GM21423 (cell line): ENCODE results near the gene ADAMTS19.

Source experiments
- ATAC-seq: cut with Tn5 transposase; IDR thresholded peaks from one replicate; pipeline ENCODE4 v1.9.1; 2021; ENCODE audit warnings: mild to moderate bottlenecking, moderate library complexity; ENCODE audit not compliant: unreplicated experiment

Gene ADAMTS19

DNA sequence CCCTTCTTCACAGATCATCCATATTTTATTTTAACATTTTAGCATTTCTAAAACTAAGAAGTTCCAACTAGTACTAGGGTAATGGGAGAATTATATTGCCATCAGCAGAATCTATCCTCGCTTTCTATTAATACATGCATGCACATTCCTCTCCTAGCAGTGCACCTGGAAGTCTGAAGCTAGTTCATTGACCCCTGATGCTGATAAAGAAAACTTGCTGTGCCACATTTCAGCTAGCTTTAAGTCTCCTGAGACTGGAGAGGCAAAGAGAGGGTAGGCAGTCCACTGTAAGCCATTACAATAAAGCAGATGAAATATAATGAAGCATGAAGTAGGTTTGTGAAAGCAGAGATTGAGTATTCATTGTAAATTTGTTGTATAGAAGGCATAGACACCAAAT is 303.6 kb downstream of the ADAMTS19 start:
- ATAC-seq = no peak

DNA sequence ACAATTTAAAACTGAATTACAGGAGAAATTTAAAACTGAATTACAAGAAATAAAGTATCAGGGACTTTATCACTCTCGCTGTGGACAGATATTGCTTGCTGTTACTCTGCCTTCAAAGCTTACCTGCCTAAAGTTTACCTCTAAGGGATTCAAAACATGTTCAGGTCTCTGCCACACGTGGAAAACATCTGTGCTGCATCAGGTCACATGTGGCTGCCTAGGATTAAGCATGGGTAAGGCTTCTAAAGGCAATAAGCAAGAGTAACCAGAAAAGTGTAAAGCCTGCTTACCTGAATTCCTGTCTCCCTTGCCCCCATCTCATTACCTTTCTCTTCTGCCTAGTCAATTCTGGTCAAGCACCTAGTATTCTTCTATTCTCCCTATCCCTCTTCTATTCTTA is 306.7 kb downstream of the ADAMTS19 start:
- ATAC-seq = no peak

DNA sequence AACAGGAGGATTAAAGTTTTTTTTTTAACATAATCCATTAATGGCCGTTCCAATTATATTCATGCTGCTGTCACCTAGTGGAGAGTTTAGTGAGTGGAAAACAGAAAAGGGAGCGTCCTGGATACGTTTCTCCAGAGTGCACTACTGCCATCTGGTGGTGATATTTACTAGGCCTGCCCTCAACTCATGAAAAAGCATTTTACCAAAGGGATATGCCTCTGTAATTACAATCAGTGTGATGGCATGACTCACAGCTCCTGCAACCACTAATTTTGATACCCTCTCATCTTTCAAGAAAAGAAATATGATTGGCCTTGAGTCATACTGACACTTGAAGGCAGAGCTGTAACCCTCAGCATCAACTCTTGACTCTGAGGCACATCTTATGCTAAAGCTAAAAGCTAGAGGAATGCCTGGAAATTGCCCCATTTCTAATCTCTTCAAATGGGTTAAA is 307.9 kb downstream of the ADAMTS19 start:
- ATAC-seq = peak; percentile 96

DNA sequence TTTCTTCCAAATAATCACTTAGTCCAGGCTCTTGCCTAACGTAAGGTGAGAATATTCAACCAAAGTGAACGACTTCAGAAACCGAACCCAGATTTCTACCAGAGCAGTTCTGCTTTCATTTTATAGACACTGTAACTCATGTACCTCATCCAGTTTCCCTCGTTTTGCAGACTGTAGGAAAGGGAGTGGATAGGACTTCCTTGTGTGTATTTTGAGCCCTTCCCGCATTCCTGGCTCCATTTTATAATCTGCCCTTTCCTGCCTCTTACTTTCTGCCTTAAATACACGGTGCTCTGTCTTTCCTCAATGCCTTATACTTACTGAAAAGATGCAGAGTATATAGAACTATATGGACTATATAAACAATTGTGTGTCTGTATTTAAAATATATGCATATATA is 308.6 kb downstream of the ADAMTS19 start:
- no peak for ATAC-seq

DNA sequence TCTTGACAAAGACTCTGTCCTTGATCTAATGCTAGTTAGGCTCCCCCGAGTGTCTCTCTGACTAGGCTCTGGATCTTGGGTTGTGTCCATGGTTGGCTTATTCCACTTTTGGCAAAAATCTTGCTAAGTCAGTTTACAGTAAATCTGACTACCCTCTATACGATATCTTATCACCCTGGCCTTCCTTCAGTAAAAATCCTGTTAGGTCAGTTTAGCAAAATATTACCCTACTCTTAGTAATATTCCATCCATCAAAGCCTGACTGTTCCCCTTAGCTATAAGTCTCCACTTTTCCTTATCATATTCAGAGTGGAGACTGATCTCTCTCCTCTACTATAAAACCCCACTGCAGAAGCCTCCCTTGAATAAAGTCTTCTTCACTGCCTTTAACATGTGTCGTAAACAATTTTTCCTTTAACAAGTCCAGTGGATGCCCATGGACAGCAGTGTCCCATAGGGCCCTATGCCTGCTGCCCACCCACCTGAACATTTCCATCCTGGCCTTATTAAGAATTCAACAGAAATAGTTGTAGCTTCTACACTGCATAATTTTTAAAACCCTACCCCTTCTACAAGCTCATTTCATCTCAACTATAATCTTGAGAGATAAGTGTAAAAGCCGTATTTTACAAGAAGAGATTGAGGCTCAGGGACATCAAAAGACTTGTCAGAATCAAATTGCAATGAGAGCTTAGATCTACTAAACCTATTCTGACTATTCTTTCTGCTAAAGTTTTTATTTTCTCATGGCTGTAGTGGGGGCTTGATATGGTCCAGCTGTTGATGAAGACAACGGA is 310.1 kb downstream of the ADAMTS19 start:
- ATAC-seq = no peak

DNA sequence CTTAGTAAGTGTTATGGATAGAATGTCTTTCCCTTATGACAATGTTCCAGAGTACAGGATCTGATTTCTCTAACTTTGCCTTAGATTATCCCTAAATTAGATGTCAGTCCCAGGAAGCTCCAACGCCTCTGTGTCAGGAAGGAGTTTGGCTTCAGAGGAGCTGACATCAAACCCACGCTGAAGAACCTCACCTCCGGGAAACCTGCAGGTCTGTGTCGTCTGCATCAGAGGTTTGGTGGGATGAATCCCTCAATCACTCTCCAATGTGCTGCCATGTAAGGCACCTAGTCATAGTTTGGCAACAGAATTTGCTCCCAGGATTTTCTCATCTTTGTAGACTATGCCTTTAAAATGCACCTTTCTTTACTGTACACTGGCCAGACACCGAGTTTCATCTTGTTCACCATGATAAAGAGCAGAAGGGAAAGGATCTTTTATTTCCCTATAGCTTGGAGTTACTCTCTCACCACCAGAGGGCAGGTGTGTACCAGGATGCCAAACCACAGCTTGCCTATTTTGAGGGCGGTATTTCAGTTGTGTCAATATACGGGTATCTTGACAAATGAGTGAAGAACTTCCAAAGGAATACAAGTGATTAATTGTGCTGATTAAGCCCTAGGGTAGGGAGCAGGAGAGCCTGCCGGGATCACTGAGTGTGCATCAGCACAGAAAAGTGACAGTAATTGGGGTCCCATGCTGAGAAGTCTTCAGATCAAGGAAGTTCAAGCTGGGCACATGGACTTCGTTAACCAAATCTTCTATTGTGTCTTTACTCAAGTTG is 311.1 kb downstream of the ADAMTS19 start:
- ATAC-seq = peak; percentile 44

DNA sequence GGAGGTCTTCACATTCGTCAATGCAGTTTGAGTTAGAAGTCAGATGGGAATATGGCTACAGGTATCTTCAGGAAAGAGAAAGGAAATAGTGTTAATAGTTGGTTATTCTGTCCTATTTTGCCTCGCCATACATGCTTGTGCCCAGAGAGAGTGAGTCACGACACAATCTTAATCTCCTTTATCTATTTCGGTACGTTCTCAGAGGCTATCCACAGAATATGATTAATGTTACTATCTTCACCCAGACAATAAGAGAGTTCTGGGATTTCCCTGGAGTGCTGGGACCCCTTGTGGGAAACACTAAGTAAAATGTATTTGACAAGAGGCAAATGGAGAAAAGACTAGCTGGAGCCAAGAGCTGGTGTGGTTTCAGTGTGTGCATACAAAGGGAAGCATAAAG is 313.3 kb downstream of the ADAMTS19 start:
- no peak for ATAC-seq

DNA sequence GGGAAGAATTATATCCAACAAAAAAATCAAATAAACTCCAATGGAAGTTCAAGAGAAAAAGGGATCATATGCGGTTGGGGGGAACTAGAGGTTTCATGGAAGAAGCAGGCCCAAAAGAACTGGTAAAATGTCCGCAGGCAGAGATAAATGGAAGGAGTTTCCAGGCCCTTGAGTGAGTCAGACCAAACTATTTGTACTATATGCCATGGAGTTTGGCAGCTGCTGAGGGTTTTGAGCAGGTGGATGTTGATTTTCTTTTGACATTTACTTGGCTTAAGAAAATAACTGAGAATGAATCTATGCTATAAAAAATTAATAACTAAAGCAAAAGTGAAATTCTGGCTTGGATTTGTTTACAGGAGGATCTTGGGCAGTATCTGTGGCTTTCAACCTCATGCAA is 321.5 kb downstream of the ADAMTS19 start:
- ATAC-seq = no peak
